22Rv1 (cell line): ENCODE results near the gene SEC63.

ENCODE experiments used
- CTCF ChIP-seq: fragments of 450-650 bp; IDR thresholded peaks from 2 replicates; pipeline ENCODE4 v1.5.1; 2017; ENCODE audit warnings: mild to moderate bottlenecking
- ZFX ChIP-seq: fragments of 450-650 bp; IDR thresholded peaks from 2 replicates; pipeline ENCODE4 v1.6.1; 2017; ENCODE audit warnings: antibody characterized with exemption, borderline replicate concordance

DNA sequence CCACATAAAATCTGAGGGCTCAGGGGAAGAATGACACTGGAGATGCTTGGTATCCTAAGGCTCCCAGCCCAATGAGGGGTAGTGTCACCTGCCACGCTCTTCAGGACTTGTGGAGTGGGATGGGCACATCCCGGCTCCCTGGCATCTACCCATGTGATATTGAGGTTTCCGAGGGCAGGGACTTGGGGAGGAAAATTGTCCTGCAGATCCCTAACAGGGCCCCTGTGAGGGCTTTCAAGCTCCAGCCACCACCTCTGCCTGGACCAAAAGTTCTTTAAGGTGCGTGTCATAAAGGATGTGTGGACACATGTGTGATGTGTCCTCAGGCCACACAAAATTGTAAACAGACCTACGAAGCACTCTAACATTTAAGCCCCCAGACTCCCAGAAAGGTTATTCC lies 136.4 kb downstream of the SEC63 start:
- no peak for TF ChIP-seq CTCF
- TF ChIP-seq ZFX, result no peak
